H9 (cell line): Measurements from ENCODE around the gene HSPBP1. TPM values are rescaled to one million over a fixed set of nuclear protein-coding genes. Genes with fewer than 3 reads are reported as not detected.

ENCODE experiments used
- DNase-seq: peaks from one replicate; pipeline ENCODE4 v3.0.0-alpha.2; 2017
- H2AFZ ChIP-seq: one replicate; pipeline ENCODE4 v1.6.1; 2013; ENCODE audit warnings: mild to moderate bottlenecking, low read length, control low read depth, moderate library complexity
- H2AK5ac ChIP-seq: 2 replicates; pipeline ENCODE4 v1.6.1; 2013; ENCODE audit warnings: low read length, control low read depth, mixed read lengths; ENCODE audit not compliant: insufficient read length
- H2BK120ac ChIP-seq: one replicate; pipeline ENCODE4 v1.6.1; 2013; ENCODE audit warnings: low read depth, mild to moderate bottlenecking, low read length, control low read depth, inconsistent platforms; ENCODE audit not compliant: poor library complexity, severe bottlenecking
- H2BK12ac ChIP-seq: 2 replicates; pipeline ENCODE4 v1.6.1; 2013; ENCODE audit warnings: low read length, control low read depth, mixed read lengths, low read depth; ENCODE audit not compliant: insufficient read length
- H2BK15ac ChIP-seq: 2 replicates; pipeline ENCODE4 v1.6.1; 2013; ENCODE audit warnings: low read depth, low read length, control low read depth
- H2BK20ac ChIP-seq: one replicate; pipeline ENCODE4 v1.6.1; 2013; ENCODE audit warnings: low read depth, mild to moderate bottlenecking, low read length, control low read depth, inconsistent platforms; ENCODE audit not compliant: poor library complexity, severe bottlenecking
- H2BK5ac ChIP-seq: 2 replicates; pipeline ENCODE4 v1.6.1; 2013; ENCODE audit warnings: low read length, control low read depth, mixed read lengths; ENCODE audit not compliant: insufficient read length
- H3K14ac ChIP-seq: 2 replicates; pipeline ENCODE4 v1.6.1; 2013; ENCODE audit warnings: low read length, control low read depth; ENCODE audit not compliant: insufficient read depth
- H3K18ac ChIP-seq: 2 replicates; pipeline ENCODE4 v1.6.1; 2013; ENCODE audit warnings: low read depth, mild to moderate bottlenecking, mixed read lengths, low read length, control low read depth; ENCODE audit not compliant: insufficient read length
- H3K23ac ChIP-seq: 2 replicates; pipeline ENCODE4 v1.6.1; 2013; ENCODE audit warnings: low read length, control low read depth, mixed read lengths, low read depth; ENCODE audit not compliant: insufficient read length
- H3K23me2 ChIP-seq: 2 replicates; pipeline ENCODE4 v1.6.1; 2013; ENCODE audit warnings: low read depth, mild to moderate bottlenecking, mixed read lengths, low read length, control low read depth; ENCODE audit not compliant: insufficient read length, poor library complexity, severe bottlenecking
- H3K27ac ChIP-seq: 2 replicates; pipeline ENCODE4 v1.5.1; 2013; ENCODE audit warnings: low read length, control low read depth, mixed read lengths, low read depth; ENCODE audit not compliant: insufficient read length
- H3K27me3 ChIP-seq: 2 replicates; pipeline ENCODE4 v1.6.1; 2013; ENCODE audit warnings: low read length, control low read depth, inconsistent platforms; ENCODE audit not compliant: insufficient read depth
- H3K4ac ChIP-seq: 2 replicates; pipeline ENCODE4 v1.6.1; 2013; ENCODE audit warnings: low read depth, mild to moderate bottlenecking, control low read depth, inconsistent platforms, low read length, moderate library complexity
- H3K4me1 ChIP-seq: 2 replicates; pipeline ENCODE4 v1.6.1; 2013; ENCODE audit warnings: low read length, control low read depth, inconsistent platforms; ENCODE audit not compliant: insufficient read depth
- H3K4me2 ChIP-seq: 2 replicates; pipeline ENCODE4 v1.6.1; 2013; ENCODE audit warnings: low read length, control low read depth, mixed read lengths; ENCODE audit not compliant: insufficient read length, insufficient read depth
- H3K56ac ChIP-seq: 2 replicates; pipeline ENCODE4 v1.6.1; 2013; ENCODE audit warnings: low read depth, mild to moderate bottlenecking, mixed read lengths, low read length, control low read depth; ENCODE audit not compliant: insufficient read length
- H3K79me1 ChIP-seq: 2 replicates; pipeline ENCODE4 v1.6.1; 2013; ENCODE audit warnings: low read depth, mild to moderate bottlenecking, moderate library complexity, low read length, control low read depth, inconsistent platforms; ENCODE audit not compliant: insufficient read depth, poor library complexity, severe bottlenecking
- H3K79me2 ChIP-seq: 2 replicates; pipeline ENCODE4 v1.6.1; 2013; ENCODE audit warnings: low read length, control low read depth, inconsistent platforms; ENCODE audit not compliant: insufficient read depth
- H3K9ac ChIP-seq: 2 replicates; pipeline ENCODE4 v1.6.1; 2013; ENCODE audit warnings: low read length, control low read depth, mixed read lengths; ENCODE audit not compliant: insufficient read length; ENCODE audit errors: extremely low read depth
- H3K9me3 ChIP-seq: one replicate; pipeline ENCODE4 v1.6.1; 2013; ENCODE audit warnings: low read depth, low read length, inconsistent platforms; ENCODE audit not compliant: control insufficient read depth
- H3T11ph ChIP-seq: one replicate; pipeline ENCODE4 v1.6.1; 2013; ENCODE audit warnings: mild to moderate bottlenecking, low read length, control low read depth, inconsistent platforms
- H4K20me1 ChIP-seq: one replicate; pipeline ENCODE4 v1.6.1; 2013; ENCODE audit not compliant: control insufficient read depth, insufficient read length, insufficient read depth
- H4K5ac ChIP-seq: 2 replicates; pipeline ENCODE4 v1.6.1; 2013; ENCODE audit warnings: low read depth, mild to moderate bottlenecking, mixed read lengths, low read length, control low read depth; ENCODE audit not compliant: insufficient read length
- H4K8ac ChIP-seq: replicated peaks from 2 replicates; pipeline ENCODE4 v1.6.1; 2013; ENCODE audit warnings: low read length, control low read depth, mixed read lengths, low read depth; ENCODE audit not compliant: insufficient read length
- H4K91ac ChIP-seq: 2 replicates; pipeline ENCODE4 v1.6.1; 2013; ENCODE audit warnings: low read depth, mild to moderate bottlenecking, moderate library complexity, mixed read lengths, low read length, control low read depth; ENCODE audit not compliant: insufficient read length
- H3K27ac Mint-ChIP-seq, 3 experiments: 2 replicates in 2 of 3; 3 replicates in 1 of 3; pipeline ENCODE4 v1.8.0; 2020 to 2021; ENCODE audit warnings: mixed read lengths in 3 of 3, mild to moderate bottlenecking in 1 of 3, moderate library complexity in 1 of 3
- H3K27me3 Mint-ChIP-seq: 2 replicates; pipeline ENCODE4 v1.8.0; 2021; ENCODE audit warnings: low read depth, mild to moderate bottlenecking, moderate library complexity, mixed read lengths
- H3K36me3 Mint-ChIP-seq, 3 experiments: 2 replicates in 2 of 3; 3 replicates in 1 of 3; pipeline ENCODE4 v1.8.0; 2020 to 2021; ENCODE audit warnings: low read depth in 3 of 3, mixed read lengths in 3 of 3; ENCODE audit not compliant: insufficient read depth in 1 of 3
- H3K4me1 Mint-ChIP-seq, 2 experiments: 2 replicates each; pipeline ENCODE4 v1.8.0; 2020; ENCODE audit warnings: mixed read lengths in 2 of 2
- H3K4me3 Mint-ChIP-seq, 2 experiments: 2 replicates in 1 of 2; 3 replicates in 1 of 2; pipeline ENCODE4 v1.8.0; 2020 to 2021; ENCODE audit warnings: mild to moderate bottlenecking in 2 of 2, mixed read lengths in 2 of 2, moderate library complexity in 1 of 2
- H3K9me3 Mint-ChIP-seq, 2 experiments: 2 replicates in 1 of 2; 3 replicates in 1 of 2; pipeline ENCODE4 v1.8.0; 2020; ENCODE audit warnings: mild to moderate bottlenecking in 2 of 2, mixed read lengths in 2 of 2, moderate library complexity in 1 of 2
- CTCF ChIP-seq: fragments of 200-600 bp; sonication (generic); conservative IDR thresholded peaks from 3 replicates; pipeline ENCODE4 v1.8.0; 2021; ENCODE audit warnings: antibody characterized with exemption, mild to moderate bottlenecking
- whole genome bisulfite sequencing: extraction: QIAGEN DNeasy Blood & Tissue Kit; methylation state at CpG from one replicate; pipeline ENCODE4 v1.1.7; 2013; ENCODE audit warnings: missing lambda C conversion rate, low lambda C conversion rate, mixed read lengths; ENCODE audit not compliant: insufficient read length; ENCODE audit errors: extremely low coverage; 5-methylcytosine and 5-hydroxymethylcytosine counted together
- total RNA-seq: library from RNA; stranded (reverse); gene quantifications from 2 replicates; pipeline ENCODE4 v1.2.1, GENCODE V29; 2021

HSPBP1 gene
- total RNA-seq, 1 experiment from 2014 or later, result 47.4 TPM

GRCh38 chr19:55289117-55289796 is 9.3 kb upstream of the HSPBP1 start:
- no peak overlapping the region for H2BK20ac ChIP-seq
- H2BK5ac ChIP-seq, result no peak overlapping the region
- H3K18ac ChIP-seq, result no peak overlapping the region
- H4K20me1 ChIP-seq, result no peaks in the 10 kb centered on the region
- no peak overlapping the region for H2AFZ ChIP-seq
- no peak overlapping the region for H3K9ac ChIP-seq
- H2BK15ac ChIP-seq, result no peak overlapping the region
- H3K56ac ChIP-seq, result no peak overlapping the region
- no peak for TF ChIP-seq CTCF
- no CpG with 5 or more reads among the region's 9 CpGs for WGBS
- H3K27me3 ChIP-seq, result no peaks in the 10 kb centered on the region
- DNase-seq, result no peak
- H3K9me3 ChIP-seq, result no peaks in the 10 kb centered on the region
- H3K23ac ChIP-seq, result no peak overlapping the region
- H3K4me1 Mint-ChIP-seq, result peaks cover 4 to 11% of the 10 kb centered on the region in 2 experiments
- H3K4me2 ChIP-seq, result no peak overlapping the region
- H3K4ac ChIP-seq, result no peak overlapping the region
- H3K79me1 ChIP-seq, result no peaks in the 10 kb centered on the region
- no peak overlapping the region for H3K14ac ChIP-seq
- H4K8ac ChIP-seq, result no peak overlapping the region
- no peak overlapping the region for H3K4me3 Mint-ChIP-seq
- H3K9me3 Mint-ChIP-seq, result no peaks in the 10 kb centered on the region; a peak in 1 of 5 replicates
- no peak overlapping the region for H3K27ac ChIP-seq
- peaks cover 14 to 55% (median 49%) of the 10 kb centered on the region in 3 experiments; a peak in 6 of 7 replicates for H3K36me3 Mint-ChIP-seq
- no peak overlapping the region for H4K5ac ChIP-seq
- H3K27ac Mint-ChIP-seq, result no peak overlapping the region
- H3K27me3 Mint-ChIP-seq, result no peaks in the 10 kb centered on the region
- no peak overlapping the region for H3T11ph ChIP-seq
- H2AK5ac ChIP-seq, result no peak overlapping the region
- H4K91ac ChIP-seq, result no peak overlapping the region
- H3K79me2 ChIP-seq, result no peaks in the 10 kb centered on the region
- no peak overlapping the region for H2BK120ac ChIP-seq
- no peak overlapping the region for H2BK12ac ChIP-seq
- H3K4me1 ChIP-seq, result no peaks in the 10 kb centered on the region
- peaks cover 5% of the 10 kb centered on the region for H3K23me2 ChIP-seq
